Measurements from ENCODE around the gene GBE1.

The GBE1 gene

DNA sequence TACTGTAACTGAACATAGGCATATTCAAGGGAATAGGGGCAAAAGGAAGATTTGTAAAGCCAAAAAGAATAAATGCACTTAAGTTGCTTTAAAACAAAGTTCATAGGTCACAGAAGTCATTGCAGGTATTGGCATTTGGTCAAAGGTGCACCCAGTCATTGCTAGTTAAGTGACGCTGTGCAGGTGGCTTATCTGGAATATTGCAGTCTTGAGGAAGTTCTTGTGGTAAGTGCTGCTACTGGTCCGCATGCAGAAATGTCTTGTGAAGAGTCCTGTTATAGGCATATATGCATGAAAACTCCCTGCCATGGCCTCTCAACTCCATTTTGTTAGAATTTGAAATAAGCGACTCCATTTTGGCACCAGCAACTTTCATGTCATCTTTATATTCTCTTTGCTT, 293.1 kb downstream of the GBE1 start:
- DNase-seq (ENCODE audit: low spot score) = no peak

DNA sequence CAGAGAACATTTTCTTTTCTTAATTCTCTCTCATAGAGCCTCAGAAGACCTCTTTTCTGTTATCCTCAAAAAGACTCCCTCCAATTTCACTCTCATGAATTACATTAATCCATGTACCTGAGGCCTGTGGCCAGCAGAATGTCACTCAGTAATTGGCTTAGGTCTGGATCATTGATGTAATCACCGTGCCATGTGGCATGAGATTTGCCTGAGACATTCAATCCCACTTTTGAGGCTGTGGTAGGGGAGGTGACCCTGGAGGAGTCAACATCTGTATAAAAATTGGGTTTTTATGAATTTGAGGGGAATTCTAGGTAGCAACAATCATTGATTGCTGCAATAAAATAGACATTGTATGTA, 295.3 kb downstream of the GBE1 start:
- DNase-seq (ENCODE audit: low spot score) = no peak

DNA sequence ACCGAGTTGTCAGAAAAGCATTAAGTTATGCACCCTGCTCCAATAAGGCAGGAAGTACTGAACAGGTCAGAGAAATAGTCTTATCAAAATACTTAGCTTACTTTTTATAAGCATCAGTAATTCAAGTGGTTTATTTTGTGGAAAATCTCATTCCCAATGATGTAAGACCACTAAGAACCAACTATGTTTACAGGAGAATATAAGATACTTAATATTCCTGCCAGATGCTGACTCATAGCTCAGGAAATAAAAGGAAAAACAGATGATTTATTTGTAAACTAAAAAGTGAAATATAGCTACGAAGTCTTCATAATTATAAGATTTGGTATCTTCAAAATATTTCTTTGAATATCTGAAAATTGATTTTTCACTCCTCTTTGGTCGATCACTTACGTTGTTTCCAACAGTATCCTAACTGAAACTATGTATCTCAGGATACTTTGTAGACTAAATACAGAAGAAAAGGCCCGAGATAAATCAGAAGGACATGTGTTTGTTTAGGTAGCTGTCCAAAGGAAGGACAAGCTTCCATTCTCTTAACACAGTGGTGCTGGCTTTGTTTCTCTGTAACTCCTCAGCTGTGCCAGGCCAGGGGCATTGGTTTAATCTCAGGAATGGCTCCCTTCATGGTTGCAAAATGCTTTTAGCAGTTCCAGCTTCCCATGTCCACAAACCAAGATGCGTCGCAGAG, 295.8 kb downstream of the GBE1 start:
- no peak for DNase-seq (ENCODE audit: low spot score)

DNA sequence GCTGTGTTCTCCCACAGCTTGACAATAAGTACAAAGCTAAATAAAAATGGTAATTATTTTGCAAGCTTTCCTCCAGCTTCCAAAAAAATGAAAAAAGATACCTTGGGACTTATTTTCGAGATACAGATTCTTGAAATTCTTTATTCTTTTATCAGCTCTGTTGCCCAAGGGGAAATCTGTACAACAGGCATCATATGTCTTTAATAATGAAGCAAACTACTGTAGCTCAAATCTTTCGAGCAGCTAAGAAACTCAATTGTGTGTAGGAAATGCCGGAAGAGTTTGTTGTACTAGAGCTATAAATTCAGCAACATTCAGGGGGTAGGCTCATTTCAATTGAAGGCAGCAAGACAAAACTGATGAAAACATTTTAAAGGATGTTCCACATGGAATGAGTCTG, 297.7 kb downstream of the GBE1 start:
- DNase-seq (ENCODE audit: low spot score) = no peak

DNA sequence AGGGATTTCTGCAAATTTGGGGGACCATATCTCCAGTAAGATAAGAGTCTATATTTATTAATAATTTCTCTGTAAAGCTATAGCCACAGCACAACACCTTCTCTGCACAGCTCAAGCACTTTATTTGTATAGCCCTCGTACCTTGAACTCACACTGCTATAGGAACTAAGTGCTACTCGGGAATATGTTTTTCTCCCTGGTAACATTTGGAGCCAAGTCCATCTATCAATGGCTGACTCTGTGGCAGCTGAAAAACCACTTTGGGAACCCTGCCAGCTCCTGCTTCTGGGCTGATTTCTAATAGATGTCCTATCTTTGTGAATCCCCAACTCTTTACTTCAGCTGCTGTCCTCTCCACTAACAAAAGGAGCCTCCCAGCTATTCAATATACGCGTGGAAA, 298.5 kb downstream of the GBE1 start:
- DNase-seq (ENCODE audit: low spot score) = no peak

DNA sequence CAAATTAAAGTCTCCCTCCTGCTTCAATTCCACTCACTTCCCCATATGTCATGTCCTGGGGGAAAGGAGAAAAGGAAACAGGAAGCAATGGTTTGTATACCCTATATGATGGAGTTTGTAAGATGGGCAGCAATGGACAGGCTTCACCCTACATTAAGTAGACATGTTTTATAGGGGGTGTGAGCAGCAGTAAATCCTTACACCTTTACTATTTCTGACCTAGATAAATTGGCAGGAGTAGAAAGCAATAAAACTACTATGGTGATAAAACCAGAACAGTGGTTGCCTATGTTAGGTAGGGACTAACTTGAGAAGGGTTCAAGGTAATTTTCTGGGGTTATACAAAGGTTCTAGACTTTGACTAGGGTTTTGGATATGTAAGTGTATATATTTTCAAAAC, 301.7 kb downstream of the GBE1 start:
- DNase-seq (ENCODE audit: low spot score) = no peak

DNA sequence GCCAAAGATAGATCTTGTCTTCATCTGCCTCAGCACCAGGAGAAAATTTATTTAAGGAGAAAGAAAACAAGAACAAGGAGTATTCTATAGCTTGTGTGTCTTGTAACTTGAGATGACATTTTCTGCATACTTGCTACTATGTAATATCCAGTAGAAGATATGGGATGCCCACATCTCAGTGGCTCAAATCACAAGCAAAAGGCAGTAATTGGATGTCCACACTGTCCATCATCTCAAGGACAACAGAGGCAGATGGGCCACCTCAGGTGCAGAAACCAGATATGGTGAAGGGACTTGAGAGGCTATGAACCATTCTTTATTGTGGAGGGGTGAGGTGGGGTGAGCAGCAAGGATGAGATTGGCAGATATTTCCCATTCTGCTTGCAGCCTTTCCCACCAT, 309.0 kb downstream of the GBE1 start:
- DNase-seq (ENCODE audit: low spot score) = no peak

DNA sequence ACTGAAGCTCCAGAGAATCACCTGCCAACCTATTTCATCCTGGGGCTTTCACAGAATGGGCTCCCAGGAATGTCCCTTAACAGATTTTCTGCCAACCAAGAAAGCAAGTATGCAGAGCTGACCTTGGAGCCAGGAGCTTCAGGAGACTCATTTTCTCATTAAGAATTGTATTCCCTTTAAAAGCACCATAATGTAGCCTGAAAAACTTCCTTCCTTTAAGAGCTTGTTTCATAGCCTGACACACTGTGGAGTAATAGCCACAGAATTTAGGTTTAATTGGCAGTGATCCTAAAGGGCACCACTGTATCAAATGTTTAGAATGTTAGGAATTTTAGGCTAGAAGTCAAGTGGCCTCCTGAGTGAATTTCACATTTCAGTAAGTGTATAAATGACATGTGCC, 309.8 kb downstream of the GBE1 start:
- DNase-seq (ENCODE audit: low spot score) = no peak

DNA sequence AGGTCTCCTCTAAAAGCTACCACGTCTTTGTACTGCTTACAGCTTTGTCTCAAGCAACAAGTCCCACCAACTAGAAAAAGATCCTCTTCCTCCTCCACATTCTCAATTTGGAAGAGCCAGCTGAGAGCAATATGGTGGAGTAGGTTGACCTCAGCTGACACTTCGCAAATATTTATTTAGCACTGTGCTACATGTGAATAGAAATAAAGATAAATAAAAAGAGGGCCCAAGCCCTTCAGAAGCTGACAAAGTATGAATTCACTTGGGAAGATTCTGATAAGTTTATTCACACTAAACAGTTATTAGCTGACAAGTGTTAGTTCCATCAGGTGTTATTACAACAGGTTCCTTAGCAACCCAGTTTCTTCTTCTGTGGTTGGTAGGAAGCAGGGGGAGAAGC, 310.3 kb downstream of the GBE1 start:
- DNase-seq (ENCODE audit: low spot score) = no peak

DNA sequence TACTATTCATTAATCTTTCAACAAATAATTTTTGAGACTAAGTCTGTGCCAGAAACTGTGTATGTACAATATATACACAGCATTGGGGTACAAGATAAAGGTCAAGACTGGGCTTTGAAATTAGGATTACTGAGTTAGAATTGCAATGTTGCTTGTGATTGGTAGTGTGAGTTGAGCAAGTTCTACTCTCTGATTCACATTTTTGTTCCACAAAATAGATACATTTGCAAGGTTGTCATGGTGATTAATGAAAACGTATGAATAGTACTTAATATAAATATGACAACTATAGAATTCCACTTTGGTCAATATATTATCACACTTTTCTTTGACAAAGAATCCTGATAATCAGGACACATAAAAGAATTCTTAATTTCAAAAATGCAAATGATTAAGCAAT, 314.6 kb downstream of the GBE1 start:
- no peak for DNase-seq (ENCODE audit: low spot score)

DNA sequence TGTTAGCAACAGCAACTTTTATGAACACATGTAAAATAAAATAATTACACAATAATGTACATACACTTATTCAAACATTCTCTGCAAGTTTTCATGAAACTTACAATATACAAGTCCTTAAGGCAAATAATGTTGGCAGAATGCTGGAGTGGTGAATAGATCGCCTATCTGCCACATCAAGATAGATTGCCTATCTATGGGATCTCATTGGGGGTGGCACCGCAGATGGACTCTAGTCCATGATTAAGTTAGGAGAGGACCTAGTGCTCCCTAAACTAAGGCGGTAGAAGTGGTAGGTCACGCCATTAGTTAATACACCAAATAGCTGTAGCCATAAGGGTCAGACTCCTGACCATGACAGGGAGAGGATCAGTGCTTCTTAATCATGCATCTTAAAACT, 315.7 kb downstream of the GBE1 start:
- DNase-seq (ENCODE audit: low spot score) = no peak

DNA sequence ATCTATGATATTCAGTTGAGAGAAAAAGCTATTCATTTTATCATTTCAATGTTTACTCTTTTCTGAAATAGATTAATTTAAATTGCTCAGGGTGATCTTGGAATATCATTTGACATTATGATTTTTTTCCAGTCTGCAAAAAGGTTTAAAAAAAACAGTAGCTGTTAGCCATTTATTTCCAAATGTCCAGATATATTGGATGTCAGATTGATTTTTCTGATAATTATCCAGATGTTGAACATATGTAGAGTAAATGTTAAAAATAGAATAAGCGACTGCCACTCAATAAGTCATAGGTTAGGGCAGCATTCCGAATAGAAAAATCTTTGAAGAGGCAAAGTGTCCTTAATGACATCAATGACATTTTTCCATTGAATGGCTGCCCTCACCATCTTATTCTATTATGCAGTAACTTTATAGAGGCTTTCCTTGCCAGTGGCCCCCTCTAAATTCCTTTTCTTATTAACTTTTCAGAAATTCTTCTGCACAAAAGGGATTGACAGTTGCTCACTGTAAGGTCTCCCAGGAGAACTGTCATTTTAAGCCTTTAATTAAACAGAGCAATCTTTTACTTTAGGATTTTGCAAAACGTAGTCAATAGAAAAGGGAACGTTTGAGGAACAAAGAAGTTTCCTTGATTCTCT, 316.5 kb downstream of the GBE1 start:
- no peak for DNase-seq (ENCODE audit: low spot score)

DNA sequence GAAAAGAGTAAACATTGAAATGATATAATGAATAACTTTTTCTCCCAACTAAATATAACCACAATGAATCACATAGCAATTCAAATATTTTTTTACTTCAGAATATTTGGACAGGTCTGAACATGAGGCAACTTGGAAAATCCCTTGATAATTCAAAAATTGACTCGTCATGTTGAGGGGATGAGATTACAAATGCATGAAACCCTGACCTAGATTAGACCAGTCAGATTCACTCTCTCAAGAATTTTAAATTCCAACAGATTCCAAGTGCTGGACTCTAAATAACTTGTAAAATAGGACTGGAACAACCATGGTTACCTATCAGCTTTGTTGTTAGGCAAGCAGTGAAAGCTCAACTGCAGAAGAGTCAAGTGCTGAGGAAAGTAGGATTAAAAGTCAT, 317.5 kb downstream of the GBE1 start:
- DNase-seq (ENCODE audit: low spot score) = no peak

DNA sequence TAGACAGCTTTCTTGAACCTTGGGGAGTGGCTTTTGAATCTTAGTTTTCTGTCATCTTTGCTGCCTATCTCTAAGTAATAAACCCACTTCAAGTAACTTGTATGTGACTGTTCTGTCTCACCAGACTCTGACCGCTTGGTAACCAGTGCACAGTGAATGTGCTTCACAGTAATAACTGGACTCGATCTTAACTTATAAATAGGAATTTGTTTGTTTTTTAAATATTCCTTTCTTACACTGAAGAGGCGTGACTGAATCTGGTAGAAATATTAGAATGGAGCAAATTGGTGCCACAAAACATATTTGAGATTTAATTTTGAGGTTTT, 318.0 kb downstream of the GBE1 start:
- no peak for DNase-seq (ENCODE audit: low spot score)

DNA sequence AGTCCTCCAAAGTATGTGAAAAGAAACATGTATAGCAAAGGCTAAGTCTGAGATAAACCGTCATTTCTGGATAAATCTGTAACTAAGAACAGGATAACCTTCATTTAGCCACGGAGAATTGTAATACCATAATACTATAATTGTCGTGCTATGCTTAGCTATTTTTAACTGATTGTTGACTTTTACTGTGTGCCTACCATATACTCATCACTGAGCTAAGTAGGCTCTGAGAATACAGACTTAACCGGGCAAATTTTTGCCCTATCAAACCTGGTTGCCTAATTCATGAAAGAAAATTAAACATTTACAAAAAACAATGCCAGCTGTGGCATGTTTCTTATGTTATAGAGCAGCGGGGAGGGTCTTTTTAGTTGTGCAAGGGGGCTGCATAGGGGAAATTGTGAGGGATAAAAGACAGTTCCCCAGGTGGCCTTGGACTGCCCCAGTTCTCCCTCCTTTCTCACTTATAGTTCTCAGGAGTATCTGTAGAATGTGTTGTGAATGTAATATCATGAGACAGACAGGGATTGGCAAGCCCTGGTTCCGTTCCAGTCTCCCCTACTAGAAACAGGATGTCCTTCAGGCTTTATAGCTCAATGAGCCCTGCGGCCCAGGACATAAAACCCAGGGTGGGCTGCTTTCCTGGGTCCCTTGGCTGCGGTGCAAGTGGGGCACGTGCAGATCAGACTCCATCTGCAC, 318.5 kb downstream of the GBE1 start:
- no peak for DNase-seq (ENCODE audit: low spot score)

DNA sequence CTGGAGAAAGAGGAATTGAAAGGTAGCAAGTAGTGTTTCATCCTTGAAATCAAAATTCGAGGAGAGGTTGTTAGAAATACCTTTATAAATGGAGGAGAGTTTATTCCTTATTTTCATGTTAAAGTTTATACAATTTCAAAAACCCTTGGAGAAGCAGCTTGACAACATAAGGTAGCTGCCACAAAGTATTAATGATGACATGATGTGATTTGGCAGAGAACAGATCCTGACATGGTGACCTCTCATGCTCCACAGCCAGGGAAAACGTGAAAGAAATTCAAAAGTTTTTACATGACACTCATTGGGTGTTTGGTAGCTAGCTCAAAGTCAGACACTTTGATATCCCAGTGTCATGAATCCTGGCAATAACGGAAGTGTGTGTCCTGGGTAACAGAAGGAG, 320.8 kb downstream of the GBE1 start:
- no peak for DNase-seq (ENCODE audit: low spot score)

Data from ecto neural progenitor cell (in vitro differentiated cells).